Fibroblast of peridontal ligament (primary cell): ENCODE results near the gene DPEP2.
"Not testable (repeated sequence)": the region's sequence is repeated elsewhere in the genome, so short reads cannot be mapped to it uniquely, and the experiment has no call there.

ENCODE experiments used
- DNase-seq: peaks from one replicate; pipeline ENCODE4 v3.0.0-alpha.2; 2010; ENCODE audit errors: extremely low read depth

Gene DPEP2

DNA sequence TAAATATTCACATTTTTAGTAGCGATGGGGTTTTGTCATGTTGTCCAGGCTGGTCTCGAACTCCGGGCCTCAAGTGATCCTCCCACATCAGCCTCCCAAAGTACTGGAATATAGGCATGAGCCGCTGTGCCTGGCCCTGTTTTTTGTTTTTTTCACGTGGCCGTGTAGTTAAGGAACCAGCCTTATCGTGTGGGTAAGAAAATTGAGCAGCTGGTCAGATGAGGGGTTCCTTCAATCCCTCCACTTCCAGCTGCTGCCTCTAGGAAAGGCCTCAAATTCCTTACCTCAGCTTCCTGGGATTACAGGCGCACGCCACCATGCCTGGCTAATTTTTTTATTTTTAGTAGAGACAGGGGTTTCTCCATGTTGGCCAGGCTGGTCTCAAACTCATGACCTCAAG is 5.9 kb upstream of the DPEP2 start:
- DNase-seq, result no peak

DNA sequence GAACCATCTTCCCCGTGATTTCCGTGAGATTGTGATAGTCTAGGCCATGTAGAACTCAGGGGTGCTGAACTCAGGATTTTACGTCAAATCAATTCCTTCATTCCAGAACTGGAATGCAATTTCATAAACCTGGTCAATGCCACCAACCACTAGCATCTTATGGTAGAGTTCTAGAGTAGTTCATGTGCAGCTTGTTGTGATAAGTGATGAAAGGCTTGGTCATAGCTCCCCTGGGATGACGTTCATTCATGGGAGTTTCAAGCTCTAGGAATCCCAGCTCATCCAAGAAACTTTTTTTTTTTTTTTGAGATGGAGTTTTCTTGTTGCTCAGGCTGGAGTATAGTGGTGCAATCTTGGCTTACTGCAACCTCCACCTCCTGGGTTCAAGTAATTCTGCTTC is 3.7 kb upstream of the DPEP2 start:
- peak; percentile 83 for DNase-seq

DNA sequence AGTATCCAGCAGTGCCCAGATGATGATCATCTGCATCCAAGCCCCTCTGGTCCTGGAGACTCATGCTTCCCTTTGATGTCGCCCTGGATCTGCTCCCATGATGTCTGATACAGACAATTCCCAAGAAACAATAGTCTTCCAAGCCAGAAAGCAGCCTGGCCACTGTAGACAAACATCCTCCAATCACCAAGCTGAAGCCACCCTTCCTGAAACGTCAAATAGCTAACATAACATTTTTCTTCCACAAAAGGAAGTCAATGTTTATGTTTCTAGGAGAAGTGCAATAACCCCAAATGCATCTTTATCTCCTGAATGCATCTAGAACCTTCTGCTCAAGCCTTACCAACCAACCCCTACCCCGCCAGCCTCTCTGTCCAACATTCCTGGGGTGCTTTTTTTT is 1.2 kb upstream of the DPEP2 start:
- no peak for DNase-seq

DNA sequence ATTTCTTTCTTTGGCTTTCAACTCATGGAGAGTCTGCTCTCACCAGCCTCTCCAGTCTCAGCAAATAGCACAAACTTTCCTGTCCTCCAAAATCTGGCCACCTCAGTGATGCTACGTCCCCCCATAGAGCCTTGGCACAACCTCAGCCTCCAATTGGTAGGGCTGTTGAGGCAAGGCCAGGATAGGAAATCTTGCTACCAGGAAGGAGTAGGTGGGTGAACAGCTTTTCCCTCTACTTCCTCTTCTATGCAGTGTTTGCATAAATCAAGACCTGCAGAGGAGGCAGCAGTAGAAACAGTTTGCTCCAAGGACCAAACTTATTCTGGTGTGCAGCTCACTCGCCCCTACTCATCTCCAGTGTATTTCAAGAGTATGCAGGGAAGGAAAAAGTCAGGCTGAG is 701 bp upstream of the DPEP2 start:
- DNase-seq, result no peak

DNA sequence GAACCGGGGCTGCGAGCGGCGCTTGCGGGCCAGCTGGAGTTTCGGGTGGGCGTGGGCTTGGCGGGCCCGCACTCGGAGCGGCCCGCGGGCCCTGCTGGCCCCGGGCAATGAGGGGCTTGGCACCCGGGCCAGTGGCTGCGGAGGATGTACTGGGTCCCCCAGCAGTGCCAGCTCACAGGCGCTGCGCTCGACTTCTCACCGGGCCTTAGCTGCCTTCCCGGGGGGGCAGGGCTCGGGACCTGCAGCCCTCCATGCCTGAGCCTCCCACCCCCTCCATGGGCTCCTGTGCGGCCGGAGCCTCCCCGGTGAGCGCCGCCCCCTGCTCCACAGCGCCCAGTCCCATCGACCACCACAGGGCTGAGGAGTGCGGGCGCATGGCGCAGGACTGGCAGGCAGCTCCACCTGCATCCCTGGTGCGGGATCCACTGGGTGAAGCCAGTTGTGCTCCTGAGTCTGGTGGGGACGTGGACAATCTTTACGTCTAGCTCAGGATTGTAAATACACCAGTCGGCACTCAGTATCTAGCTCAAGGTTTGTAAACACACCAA is 979 bp downstream of the DPEP2 start:
- DNase-seq, result not testable (repeated sequence)

DNA sequence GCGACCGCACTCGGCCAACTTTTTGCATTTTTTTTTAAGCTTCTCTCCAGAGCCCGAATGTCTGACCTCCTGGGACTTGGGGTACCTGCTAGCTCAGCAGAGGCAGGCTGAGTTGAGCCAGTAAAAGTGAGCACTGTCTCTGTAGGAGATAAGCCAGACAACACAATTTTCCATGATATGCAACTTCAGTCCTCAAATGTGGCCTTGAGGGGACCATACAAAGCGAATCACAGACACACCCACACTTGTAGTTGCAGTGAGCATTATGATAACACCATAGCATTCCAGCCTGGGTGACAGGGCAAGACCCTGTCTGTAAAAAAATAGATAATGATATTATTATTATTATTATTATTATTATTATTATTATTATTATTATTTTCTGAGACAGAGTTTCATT is 2.6 kb downstream of the DPEP2 start:
- DNase-seq, result no peak

DNA sequence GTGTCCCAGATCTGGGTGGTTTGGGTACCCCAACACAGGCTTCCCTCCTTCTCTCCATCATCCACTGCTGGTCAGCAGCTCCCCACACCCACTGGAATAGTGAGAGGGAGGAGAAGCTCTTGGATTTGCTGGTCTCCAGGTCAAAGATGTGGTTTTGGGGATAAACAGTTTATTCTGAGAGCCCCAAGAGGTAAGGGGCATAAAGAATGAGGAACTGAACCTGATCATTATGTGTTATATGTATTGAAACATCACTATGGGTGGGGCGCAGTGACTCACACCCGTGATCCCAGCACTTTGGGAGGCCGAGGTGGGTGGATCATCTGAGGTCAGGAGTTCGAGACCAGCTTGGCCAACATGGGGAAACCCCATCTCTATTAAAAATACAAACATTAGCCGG is 3.9 kb downstream of the DPEP2 start:
- no peak for DNase-seq

DNA sequence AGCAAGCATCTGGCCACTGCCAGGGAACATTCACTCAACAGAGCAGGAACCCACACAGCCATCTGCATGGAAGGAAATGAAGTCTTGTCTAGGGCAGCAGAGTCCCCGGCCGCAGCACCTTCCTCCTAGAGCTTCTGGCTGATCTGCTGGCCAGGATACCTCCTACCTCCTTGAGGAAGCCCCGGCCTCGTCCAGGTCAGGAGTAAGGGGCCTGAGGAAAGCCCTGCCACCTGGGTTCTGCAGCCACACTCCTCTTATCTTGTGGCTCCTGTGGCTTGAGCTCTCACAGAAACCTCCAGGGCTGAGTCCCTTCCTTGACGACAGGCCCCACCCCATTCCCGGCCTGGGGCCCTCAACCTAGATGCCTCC is 5.3 kb downstream of the DPEP2 start:
- not testable (repeated sequence) for DNase-seq

DNA sequence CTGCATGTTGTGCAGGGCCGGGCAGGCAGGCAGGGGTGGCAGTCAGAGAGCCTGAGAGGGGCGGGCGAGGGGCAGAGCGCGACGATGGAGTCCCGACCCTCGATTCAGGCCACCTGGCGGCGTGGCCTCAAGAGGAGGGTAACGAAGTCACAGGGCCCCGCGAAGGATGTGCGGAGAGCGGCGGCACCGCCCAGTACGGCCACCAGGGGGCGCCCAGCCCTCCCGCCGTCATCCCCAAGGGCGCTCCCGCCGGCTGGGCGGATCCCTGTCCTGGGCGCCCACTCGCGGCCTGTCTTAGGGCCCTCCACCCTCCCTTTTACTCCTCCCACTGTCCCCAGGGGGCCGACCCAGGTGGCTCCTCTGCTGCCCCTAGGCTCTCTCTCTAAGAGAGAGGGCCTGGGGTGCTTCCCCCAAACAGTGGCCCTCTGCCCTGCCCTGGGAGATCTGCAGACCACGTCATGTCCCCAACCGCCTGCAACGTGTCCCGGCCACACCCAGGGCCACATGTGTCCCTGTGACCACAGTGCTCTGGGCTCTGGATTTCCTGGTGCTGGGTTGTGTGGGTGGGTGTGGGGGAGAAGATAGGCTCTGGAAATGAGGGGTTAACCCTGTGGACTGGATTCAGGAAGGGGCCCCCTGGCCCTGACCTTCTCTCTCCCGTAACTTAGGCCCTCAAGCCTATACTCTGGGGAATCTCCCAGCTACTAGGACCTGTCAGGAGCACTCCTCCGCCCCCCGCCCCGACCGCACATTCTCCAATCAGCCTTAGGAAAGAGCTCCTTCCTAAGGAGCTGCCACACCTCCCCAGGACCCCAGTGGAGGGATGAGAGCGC is 5.9 kb downstream of the DPEP2 start:
- peak; percentile 56 for DNase-seq

DNA sequence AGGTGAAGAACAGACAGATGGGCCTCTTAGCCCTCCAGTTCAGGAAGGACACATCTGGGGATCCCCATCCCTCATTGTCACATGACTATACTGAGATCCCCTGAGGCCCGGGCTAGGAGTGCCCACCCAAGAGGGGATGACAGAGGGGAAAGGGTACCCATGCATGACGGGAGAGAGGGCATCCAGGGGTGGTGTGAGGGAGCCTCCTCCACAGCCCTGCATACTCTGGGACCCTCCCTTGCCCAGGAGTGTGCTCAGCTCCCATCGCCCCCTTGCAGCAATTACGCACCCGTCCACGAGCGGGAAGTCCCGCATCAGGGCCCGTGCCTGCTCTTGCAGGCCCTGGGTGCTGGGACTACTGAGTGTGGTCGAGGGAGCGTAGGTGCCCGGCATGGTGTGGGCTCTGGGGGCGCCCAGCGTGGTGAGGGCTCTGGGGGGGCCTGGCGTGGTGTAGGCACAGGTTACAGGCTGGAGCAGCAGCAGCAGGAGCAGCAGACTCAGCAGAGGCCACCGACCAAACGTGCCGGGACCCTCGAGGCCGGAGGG is 6.5 kb downstream of the DPEP2 start:
- no peak for DNase-seq

DNA sequence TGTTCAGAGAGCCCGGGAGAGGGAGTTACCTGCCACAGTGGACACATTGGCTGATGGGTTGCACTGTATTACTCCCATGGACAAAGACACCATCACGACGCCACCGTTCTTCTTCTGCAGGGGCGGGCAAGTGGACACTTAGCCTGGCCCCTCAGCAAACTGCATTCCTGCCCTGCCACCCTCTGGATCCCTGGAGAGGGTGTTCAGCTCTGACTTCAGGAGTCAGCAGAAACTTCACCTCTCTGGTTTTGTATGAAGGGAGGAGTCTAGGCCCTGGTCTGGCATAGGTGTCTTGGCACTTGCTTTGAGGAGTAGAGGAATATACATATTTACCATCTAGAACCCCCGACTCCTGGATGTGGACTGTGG is 9.3 kb downstream of the DPEP2 start:
- DNase-seq, result no peak

DNA sequence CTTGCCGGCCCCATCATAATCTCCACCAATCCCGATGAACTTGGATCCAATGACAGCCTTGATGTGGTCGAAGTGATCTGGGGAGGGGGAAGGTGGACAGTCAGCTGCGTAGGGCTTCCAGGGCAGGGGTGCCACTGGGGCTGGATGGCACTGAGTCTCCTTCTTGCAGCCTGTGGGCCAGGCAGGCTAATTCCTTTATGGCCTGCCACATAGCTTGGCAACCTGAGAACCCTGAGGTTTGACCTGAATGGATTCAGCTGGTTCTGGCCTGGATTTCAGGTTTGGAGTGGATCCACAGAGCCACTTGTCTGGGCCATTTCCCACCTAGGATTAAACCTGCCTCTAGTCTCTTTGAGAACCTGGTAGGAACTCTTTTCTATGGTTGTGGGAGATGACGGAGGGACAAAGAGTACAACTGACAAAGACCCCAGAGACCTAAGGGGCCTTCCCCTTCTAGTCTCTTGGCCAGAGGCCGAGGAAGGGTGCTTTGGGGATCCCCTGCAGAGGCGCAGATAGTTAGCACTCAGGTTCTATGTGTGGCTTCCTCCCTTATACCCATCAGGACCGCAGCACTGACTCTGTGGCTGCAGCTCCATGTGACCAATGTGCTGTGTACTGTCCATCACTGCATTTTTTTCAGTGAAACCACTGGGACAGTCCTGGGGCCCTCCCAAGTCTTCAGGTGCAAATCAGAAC is 9.8 kb downstream of the DPEP2 start:
- no peak for DNase-seq

DNA sequence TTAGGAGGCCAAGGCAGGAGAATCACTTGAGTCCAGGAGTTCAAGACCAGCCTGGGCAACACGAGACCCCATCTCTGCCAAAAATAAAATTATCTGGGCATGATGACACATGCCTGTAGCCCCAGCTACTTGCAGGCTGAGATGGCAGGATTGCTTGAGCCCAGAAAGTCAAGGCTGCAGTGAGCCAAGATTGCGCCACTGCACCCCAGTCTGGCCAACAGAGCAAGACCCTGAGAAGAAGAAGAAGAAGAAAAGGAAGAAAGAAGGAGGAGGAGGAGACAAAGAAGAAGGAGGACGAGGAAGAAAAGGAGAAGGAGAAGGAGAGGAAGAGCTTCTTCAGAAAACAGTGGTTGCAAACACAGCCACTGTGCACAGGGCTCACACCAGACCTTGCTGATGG is 10.6 kb downstream of the DPEP2 start:
- DNase-seq, result no peak

DNA sequence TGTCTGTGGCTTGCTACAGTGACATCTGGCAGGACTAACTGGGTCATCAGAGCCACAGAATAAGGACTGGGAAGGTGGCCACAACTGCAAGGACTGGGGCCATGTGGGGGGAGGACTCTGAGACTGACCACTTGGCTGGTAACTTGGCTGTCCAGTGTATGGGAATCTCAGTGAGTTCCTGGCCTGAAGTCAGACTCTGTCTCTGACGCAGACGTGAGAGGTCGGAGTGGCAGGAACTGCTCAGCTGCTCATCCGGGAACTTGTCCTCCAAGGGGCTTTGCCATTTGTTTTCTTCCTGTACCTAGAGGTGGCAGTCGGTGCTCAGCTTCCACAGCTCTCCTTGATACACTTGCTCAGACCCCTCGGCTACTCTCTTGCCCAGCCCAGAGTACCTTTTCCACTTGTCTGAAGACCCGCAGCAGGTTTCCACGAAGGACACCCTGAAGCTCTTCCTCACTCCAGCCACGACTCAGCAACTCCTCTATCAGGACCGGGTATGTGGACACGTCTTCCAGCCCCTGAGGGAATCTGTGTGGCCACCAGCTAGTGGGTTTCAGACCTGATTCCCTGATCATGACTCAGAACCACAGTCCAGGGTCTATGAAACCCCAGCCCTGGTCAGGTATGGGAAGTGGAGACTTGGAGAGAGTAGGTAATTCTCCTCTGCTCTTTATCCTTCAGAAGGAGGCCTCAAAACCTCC is 11.7 kb downstream of the DPEP2 start:
- no peak for DNase-seq

DNA sequence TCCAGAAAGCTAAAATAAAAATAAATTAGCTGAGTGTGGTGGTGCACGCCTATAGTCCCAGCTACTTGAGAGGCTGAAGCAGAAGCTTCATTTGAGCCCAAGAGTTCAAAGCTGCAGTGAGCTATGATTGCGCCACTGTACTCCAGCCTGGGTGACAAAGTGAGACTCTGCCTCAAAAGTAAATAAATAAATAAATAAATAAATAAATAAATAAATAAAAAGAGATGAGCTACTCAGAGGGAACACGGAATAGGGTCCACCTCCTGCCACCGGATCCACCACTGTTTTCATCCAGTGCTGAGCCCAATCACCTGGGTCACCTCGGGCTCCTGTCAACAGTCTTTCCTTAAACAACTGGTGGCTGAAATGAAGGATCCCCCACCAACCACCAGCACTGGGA is 12.3 kb downstream of the DPEP2 start:
- DNase-seq, result no peak

DNA sequence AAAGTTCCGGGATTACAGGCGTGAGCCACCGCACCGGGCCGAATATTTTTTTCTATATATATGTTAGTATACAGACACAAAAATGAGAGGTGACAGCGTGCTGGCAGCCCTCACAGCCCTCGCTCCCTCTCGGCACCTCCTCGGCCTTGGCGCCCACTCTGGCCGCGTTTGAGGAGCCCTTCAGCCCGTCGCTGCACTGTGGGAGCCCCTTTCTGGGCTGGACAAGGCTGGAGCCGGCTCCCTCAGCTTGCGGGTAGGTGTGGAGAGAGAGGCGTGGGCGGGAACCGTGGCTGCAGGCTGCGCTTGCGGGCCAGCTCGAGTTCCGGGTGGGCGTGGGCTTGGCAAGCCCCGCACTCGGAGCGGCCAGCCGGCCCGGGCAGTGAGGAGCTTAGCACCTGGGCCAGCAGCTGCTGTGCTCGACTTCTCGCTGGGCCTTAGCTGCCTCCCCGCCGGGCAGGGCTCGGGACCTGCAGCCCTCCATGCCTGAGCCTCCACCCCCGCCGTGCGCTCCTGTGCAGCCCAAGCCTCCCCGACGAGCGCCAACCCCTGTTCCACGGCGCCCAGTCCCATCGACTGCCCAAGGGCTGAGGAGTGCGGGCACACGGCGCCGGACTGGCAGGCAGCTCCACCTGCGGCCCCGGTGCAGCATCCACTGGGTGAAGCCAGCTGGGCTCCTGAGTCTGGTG is 17.1 kb downstream of the DPEP2 start:
- no peak for DNase-seq

DNA sequence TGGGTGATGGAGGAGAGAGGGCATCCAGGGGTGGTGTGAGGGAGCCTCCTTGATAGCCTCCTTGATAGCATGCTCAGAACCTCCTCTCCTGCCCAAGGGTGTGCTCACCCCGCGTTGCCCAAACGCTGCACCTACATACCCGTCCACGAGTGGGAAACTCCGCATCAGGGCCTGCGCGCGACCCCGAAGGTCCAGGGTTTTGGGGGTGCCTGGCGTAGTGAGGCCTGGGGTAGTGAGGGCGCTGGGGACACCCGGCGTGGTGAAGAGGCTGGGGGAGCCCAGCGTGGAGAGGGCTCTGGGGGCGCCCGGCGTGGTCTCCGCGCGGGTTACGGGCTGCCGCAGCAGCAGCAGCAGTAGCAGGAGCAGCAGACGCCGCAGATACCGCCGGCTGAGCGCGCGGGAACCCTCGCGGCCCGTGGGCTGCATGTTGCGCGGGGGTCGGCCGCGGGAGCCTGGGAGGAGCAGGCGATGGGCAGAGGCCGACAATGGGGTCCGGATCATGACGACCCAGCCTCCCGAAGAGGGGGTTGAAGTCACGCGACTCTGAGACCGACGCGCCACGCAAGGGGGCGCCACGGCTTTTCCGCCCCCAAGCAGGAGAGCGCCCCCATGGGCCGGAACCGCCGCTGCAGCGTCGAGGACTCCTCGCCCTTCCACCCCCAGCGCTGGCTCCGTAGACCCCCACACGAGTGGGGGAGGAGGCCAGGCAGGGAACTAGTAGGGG is 19.2 kb downstream of the DPEP2 start, which contains the start of gene DPEP3:
TSS of gene DPEP3 (minus strand) at position 545 of the 724 bp plus-strand sequence. CDS start at position 426, 119 bp downstream.
- no peak for DNase-seq

DNA sequence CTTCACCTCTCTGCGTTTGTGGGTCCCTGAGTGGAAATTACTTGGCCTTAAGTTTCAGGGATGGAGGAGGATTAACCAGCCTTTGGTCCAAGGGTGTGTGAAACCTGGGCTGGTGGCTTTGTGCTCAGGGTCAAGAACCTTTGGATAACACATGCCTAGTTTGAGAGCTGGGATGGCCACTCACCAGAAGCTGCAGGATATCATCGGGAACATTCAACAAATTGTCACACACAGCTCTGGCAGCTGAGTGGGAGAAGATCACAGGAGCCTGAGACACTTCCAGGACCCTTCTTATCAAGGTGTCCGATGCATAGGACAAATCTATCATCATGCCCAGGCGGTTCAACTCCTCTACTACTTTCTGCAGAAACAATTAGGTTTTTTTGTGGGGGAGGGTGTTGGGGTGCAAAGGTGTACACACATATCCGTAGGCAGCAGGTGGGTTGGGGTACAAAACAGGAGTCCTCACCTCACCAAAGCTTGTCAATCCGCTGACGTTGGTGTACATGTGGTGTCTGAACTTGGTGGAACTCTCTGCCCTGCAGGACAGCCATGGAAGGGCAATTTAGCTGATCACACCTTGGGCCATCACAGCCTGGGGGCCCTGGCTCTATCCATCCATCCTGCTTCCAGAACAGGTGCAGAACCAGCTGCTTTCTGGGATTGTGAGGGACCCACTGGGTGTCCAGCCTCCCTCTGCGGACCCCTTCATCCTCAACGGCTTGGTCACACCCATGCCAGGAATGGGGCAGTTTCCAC is 21.6 kb downstream of the DPEP2 start:
- no peak for DNase-seq

DNA sequence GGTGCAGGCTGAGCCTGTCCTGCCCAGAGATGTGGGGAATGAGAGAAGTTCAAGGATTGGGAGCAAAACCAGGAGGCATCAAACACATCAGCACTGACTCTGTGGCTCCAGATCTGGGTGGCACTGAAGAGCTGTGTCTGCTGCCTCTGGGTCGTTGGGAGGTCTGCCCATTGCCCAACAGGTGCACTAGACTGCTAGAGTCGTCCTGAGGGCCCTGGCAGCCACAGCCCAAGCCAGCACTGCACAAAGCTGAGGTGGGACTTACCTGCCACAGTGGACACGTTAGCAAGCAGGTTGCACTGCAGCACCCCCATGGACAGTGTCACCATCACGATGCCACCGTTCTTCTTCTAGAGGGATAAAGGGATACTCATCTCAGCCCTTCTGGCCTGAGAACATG is 22.3 kb downstream of the DPEP2 start:
- no peak for DNase-seq

DNA sequence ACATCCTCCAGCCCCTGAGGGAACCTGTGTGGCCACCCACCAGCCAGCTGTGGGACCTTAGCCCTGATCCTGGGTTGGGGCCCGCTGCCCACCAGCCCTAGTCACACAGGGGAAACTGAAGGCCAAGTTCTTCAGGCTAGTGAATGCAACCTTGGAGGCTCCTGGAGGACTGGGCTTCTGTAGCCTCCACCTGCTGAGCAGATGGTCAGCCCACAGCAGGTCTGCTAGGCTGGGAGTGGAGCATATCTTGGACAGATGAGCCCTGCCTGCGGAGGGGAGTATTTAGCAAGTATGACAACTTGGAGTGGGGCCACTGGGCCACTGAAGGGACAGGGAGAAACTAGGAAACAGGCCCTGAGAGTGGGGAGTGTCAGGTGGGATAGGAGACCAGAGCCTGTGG is 23.1 kb downstream of the DPEP2 start:
- DNase-seq, result no peak
